Fibroblast of skin of right quadriceps (primary cell): ENCODE measurements around the gene ZKSCAN1.
"Not testable (repeated sequence)": the region's sequence is repeated elsewhere in the genome, so short reads cannot be mapped to it uniquely, and the experiment has no call there.

ENCODE experiments used
- DNase-seq: peaks from one replicate; pipeline ENCODE4 v3.0.0-alpha.2; 2013

Gene ZKSCAN1

DNA sequence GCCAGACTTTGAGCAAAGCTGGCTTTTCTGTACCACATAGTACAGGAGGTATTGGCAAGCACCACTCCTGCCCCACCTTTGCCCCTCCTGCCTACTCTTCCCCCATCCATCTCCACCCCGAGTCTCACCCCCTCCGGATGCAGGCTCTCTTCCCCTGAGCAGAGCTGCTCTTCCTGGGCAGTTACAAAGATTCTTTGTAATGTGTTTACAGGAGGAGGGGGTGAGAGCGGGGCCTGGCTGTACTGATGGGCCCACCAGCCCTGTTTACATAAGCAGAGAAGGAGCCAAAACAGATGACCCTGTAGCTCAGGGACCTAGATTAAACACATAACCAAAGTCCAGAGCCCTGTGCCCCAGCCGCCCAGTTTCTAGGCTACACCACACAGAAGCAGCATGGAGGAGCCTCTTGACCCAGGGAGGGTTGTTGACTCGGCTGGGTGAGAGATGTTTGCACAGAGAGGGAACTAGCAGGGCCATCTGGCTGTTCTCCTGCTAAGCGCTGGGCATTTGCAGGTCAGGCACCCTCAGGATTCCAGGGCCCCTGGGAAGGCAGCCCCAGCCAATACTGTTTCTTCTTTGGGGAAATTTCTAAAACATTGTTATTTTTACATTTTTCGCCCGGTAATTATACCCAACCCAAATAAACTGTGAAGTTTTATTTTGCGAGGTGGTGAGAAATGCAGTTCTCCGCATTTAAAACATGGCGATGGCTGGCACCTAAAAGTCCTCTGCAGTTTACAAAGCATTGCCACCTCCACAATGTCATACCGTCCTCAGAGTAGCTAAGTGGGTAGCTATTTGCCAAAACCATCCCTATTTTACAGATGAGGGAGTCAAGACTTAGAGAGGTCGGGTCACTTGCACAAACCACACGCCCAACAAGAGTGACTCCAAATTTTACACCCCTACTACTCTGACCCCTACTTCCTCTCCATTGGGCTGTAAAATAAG is 11.4 kb upstream of the ZKSCAN1 start:
- no peak for DNase-seq

DNA sequence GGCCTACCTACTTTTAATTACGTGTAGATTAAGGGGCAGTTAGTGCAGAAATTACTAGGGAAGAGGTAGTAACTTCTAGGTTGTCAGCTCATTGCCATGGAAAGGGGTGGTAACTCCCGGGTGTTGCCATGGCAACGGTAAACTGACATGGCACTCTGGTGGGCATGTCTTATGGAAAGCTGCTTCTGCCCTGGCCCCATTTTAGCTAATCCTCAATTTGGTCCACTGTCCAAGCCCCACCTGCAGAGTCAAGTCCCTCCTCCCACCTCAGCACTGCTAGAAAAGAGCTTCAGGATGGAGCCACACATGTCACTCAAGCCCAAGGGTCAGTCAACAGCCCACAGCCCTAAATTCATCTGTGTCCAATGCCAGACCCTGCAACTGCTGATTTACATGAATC is 7.5 kb upstream of the ZKSCAN1 start:
- DNase-seq = no peak

DNA sequence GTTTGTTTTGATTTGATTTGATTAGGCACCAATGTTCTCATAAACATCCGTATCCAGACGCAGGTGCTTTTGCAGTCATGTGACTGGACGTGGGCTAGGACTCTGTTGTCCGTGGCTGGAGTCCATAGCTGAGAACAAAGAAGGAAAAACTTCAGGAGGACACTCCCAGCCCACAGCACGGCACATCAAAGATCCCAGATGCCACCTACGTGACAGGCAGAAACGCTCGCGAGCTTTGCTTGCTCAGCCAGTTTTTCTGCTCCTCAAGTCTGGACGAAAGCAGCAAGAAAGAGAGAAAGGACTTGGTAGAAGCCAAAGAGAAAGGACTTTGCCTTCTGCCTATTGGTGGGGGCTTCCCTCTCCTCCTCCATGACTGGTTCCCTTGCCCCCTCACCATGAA is 6.9 kb upstream of the ZKSCAN1 start:
- DNase-seq = no peak

DNA sequence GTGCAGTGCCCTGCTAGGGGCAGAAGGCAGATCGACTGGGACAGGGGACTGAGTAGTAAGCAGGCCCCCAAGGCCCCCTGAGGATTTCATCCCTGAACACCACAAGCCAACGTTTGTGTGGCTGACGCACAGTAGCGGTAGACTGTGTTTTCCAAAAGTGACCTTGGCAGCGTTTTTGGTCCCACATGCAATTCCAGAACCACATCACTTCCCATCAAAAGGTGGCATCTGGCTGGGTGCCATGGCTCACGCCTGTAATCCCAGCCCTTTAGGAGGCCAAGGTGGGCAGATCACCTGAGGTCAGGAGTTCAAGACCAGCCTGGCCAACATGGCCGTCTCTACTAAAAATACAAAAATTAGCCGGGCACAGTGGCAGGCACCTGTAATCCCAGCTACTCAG is 5.4 kb upstream of the ZKSCAN1 start:
- not testable (repeated sequence) for DNase-seq

DNA sequence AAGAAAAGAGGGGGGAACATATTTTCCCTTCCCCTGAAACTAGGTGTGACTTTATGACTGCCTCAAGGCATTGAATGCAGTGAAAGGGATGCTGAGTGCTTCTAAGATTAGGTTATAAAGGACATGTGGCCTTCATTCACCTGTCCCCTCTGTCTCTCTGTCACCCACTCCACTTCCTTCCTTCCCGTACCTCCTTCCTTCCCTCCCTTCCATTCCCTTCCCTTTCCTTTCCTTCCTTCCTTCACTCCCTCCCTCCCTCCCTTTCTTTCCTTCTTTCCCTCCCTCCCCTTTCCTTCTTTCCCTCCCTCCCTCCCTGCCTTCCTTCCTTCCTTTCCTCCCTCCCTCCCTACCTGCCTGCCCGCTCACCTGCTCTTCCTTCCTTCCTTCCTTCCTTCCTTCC is 4.5 kb upstream of the ZKSCAN1 start:
- DNase-seq = no peak

DNA sequence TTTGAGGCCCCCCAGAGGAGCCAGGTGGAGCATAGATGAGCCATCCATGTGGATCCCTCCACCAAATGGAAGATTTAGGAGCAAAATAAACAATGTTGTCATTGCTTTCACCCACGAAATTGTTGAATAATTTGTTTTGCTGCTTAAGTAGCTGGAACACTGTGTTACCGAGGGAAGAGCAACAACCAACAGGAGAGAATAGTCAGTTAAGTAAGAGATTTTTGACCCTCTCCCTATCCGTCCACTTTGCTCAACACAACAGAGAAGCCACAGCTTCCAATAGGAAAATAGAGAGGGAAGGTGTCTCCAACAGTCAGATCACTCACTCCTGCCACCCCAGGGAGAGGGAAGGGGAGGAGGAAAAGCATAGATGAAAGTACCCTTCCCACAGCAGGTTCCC is 3.9 kb upstream of the ZKSCAN1 start:
- no peak for DNase-seq

DNA sequence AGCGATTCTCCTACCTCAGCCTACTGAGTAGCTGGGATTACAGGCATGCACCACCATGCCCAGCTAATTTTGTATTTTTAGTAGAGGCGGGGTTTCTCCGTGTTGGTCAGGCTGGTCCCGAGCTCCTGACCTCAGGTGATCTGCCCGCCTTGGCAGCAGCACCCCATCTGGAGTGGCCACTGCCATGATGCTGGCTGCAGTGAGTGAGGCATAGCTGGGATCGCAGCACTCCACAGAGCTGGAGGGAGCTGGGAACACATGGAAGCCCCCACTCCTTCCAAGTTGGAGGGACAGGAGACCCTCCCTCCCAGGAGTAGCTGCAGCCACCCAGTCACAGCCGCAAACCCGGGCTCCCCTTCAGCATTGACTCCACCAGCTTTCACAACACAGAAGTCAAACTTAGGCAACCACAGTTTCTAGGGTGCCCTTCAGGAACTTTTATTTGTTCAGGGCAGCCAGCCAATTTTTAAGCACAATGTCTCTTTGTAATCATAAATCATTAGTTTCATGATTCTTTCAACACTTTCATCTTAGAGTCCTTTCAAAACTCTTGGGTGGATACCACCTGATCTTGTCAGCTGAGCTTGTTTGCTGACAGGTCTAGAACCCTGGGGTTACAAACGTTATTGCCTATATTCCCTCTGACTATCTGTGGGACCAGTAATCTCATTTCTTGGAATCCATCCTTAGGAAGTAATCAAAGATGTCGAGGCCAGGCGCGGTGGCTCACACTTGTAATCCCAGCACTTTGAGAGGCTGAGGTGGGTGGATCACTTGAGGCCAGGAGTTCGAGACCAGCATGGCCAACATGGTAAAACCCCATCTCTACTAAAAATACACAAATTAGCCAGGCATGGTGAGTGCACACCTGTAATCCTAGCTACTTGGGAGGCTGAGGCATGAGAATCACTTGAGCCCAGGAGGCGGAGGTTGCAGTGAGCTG is 2.7 kb upstream of the ZKSCAN1 start:
- DNase-seq = not testable (repeated sequence)

DNA sequence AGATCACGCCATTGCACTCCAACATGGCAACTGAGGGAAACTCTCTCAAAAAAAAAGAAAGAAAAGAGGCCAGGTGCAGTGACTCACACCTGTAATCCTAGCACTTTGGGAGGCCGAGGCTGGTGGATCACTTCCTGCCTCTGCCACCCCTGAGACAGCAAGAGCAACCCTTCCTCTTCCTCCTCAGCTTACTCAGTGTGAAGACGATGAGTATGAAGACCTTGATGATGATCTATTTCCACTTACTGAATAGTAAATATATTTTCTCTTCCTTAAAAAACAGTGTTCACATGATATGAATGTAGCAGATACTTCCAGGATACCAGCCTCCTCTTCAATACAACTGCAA is 2.1 kb upstream of the ZKSCAN1 start:
- no peak for DNase-seq

DNA sequence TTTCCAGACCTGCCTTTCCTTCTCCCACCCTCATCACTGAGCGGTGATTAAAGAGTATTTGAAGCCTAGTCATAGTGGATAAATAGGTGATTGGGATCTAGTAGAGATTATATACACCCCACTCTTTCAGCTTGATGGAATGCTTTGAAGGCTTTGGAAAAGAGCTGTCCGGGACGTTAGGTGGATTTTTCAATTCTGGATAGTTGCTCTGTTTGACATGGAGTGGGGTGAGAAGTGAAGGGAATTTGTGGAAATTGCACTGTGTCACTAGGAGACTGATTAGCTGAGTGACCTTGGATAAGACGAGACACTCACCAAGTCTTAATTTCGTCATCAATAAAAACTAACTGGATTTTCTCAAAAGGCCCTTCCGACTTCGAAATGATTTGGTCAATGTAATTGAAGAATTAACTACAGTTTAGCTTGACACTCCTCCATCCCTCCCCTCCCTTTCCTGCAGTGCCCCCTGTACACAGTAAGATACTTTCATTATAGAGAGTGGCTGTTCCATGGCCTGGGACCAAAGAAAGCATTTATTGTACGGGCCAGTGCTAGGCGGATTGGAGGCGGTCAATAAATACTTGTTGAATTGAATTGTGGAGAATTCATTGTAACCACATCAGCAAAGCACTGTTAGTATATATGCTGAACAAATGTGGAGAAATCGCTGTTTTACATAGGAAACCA is 962 bp downstream of the ZKSCAN1 start:
- DNase-seq = no peak

DNA sequence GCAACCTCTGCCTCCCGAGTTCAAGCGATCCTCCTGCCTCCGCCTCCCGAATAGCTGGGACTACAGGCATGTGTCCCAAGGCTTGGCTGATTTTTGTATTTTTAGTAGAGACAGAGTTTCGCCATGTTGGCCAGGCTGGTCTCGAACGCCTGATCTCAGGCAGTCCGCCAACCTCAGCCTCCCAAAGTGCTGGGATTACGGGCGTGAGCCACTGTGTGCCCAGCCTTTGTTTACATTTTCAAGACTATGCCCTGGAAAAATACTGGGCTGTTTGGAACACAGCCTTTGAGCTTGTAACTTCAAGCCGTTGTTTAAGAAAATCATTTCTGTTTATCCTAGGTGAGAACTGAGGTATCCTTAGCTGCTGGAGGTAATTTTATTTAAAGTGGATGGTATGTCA is 1.9 kb downstream of the ZKSCAN1 start:
- no peak for DNase-seq

DNA sequence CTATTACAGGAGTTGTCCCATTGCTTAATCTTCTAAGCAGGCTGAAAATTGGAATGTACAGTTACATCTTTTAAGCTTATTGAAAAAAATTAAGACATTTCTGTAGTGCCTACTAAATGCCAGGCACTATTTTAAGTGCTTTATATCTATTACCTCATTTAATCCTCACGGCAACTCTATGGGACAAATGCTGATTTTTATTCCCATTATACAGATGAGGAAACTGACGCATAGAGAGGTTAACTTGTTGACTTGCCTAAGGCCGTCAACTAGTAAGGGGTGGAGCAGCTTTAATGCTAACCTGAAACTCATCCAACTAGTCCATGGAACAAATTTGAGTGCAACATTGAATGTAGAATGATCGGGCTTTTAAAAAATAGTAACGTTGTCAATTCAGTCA is 2.5 kb downstream of the ZKSCAN1 start:
- no peak for DNase-seq

DNA sequence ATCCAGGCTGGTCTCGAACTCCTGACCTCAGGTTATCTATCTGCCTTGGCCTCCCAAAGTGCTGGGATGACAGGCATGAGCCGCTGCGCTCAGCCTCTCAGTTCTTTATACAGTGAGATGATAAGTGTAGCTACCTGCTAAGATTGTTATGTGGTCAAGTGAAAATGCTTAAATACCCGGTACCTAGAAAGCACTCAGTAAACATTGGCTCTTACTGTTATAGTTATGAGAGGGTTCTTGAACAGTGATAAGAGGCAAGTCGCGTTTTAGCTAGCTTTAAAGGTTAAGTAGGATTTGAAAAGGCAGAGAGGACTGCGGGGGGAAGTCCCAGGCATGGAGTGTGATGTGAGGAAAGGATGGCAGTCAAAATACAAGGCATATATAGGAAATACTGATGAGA is 4.5 kb downstream of the ZKSCAN1 start:
- DNase-seq = no peak

DNA sequence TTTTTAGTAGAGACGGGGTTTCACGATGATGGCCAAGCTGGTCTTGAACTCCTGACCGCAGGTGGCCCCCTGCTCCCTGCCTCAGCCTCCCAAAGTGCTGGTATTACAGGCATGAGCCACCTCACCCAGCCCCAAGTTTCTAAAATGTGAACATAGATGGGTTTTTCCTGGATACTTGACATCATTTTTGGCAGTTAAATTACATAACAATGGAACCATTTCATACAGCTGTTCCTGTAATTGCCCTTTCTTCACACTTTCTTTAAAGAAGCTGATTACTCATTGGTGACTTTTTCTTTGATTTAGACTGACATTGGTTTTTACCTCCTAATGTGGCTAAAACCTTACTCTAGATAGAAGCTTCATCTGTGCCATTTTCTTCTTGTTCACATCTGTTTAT is 5.9 kb downstream of the ZKSCAN1 start:
- no peak for DNase-seq

DNA sequence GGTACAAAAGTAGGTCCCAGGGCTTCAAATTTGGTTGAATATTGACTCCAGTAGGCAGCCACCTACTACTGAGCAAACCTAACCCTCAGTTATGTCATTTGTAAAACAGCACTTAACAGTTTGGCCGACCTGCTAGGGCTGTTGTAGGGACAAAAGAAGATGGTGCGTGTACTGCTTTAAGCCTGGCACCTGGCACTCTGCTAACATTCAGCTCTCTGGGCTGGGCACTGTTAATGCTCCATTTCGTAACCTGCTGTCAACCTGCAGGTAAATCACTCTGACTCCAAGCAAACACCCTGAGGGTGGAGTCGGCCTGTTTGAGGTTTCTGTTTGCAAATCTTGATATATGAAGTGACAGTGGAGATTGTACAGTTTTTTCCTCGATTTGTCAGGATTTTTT is 7.2 kb downstream of the ZKSCAN1 start:
- DNase-seq = no peak

DNA sequence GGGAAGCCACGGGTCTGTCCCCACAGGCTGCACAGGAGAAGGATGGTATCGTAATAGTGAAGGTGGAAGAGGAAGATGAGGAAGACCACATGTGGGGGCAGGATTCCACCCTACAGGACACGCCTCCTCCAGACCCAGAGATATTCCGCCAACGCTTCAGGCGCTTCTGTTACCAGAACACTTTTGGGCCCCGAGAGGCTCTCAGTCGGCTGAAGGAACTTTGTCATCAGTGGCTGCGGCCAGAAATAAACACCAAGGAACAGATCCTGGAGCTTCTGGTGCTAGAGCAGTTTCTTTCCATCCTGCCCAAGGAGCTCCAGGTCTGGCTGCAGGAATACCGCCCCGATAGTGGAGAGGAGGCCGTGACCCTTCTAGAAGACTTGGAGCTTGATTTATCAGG is 8.1 kb downstream of the ZKSCAN1 start:
- DNase-seq = no peak

DNA sequence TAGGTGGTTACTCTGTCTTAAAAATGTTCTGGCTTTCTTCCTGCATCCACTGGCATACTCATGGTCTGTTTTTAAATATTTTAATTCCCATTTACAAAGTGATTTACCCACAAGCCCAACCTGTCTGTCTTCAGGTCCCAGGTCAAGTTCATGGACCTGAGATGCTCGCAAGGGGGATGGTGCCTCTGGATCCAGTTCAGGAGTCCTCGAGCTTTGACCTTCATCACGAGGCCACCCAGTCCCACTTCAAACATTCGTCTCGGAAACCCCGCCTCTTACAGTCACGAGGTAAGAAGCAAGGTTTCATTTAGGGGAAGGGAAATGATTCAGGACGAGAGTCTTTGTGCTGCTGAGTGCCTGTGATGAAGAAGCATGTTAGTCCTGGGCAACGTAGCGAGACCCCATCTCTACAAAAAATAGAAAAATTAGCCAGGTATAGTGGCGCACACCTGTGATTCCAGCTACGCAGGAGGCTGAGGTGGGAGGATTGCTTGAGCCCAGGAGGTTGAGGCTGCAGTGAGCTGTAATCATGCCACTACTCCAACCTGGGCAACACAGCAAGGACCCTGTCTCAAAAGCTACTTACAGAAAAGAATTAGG is 8.7 kb downstream of the ZKSCAN1 start:
- DNase-seq = no peak

DNA sequence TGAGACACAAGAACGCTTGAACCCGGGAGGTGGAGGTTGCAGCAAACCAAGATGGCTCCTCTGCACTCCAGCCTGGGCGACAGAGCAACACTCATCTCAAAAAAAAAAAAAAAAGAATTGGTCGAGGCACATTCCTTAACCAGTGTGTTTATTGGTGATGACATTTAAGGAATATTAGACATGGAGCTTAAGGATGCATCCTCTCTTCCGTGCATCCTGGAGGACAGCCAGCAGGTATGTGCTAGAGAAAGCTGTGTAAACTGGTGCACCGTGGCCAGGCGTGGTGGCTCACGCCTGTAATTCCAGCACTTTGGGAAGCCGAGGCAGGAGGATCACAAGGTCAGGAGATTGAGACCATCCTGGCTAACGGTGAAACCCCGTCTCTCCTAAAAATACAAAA is 11.8 kb downstream of the ZKSCAN1 start:
- DNase-seq = no peak

DNA sequence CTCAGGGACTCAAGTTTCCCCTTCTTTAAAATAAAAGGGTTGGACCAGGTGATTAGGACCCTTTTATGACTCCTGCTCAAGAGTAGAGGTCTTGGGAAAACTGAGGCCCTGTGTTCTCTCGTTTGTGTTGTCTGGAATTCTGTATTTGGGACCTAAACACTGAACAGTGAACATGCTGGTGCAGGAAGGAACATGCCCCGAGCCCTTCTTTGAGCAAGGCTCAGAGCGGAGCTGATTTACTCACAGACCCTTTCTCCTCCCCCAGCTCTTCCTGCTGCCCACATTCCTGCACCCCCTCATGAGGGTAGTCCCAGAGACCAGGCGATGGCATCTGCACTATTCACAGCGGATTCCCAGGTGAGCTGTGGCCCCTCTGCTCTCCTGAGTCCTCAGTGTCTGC is 14.2 kb downstream of the ZKSCAN1 start:
- DNase-seq = no peak

DNA sequence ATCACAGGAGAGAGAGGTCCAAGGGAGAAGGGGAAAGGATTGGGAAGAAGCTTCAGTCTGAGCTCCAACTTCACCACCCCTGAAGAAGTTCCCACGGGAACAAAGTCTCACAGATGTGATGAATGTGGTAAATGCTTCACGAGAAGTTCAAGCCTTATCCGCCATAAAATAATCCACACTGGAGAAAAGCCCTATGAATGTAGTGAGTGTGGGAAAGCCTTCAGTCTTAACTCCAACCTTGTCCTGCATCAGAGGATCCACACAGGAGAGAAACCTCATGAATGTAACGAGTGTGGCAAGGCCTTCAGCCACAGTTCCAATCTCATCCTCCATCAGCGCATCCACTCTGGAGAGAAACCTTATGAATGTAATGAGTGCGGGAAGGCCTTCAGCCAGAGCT is 18.1 kb downstream of the ZKSCAN1 start:
- no peak for DNase-seq

DNA sequence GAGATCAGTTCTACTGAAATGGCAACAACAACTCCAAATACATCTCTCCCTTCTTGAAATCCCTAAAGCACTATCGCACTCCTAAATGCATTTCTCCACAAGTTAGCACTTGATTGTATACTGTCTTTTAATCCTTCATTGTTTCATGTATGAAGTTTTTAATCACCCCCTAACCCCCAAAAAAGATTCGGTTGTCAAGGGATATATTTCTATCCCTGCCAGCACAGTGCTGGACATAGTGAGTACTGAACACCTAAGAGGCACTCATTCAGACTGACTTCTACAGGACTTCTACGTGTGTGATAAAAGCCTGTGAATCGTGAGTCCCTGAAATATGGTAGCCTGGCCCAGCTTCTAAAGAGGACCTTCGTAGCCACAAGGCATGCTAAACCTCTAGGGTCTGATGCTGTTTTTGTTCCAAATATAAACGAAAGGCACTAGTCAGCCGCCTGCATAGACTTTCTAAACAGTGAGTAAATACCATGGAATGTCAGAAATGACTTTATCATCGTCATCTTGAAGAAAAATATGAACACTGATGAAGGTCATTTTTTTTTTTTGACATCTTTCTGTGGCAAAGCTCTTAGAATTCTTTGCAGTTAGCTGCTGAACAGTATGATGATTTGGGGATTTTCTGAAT is 19.6 kb downstream of the ZKSCAN1 start:
- DNase-seq = no peak

DNA sequence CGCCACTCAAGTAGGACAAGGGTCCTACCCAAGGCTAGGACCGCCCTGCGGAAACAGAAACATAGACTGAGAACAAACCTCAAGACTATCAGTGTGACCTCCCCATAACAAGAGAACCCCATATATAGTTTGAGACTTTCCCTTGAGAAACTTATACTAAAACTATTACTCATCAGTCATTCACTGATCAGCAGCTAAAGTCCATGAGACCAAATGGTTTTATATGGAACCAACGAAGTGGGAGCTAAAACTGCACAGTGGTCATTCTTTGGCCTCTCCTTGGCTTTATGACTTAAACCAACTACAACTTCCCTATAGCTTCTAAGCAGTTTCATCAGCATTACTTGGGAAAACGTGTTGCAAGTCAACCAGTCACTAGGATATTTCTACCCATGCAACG is 20.5 kb downstream of the ZKSCAN1 start:
- DNase-seq = no peak

DNA sequence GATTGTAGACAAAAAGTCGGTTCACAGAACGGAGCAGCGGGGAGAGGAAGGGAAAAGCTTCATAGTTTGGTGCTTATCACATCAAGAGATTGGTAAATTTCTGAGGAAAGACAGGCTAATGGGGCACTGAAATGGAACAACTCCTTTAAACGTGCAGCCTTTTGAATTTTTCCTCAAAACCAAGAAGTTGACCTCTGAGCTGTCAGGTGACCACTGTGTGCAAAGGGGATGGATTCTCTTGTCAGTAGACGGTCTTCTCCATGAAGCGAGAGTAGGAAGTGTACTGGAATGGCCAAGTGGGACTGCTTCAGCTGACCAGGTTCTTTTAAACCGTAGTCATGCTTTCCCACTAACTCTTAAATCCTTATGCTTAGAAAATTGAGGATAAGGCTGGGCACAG is 22.9 kb downstream of the ZKSCAN1 start:
- DNase-seq = no peak

DNA sequence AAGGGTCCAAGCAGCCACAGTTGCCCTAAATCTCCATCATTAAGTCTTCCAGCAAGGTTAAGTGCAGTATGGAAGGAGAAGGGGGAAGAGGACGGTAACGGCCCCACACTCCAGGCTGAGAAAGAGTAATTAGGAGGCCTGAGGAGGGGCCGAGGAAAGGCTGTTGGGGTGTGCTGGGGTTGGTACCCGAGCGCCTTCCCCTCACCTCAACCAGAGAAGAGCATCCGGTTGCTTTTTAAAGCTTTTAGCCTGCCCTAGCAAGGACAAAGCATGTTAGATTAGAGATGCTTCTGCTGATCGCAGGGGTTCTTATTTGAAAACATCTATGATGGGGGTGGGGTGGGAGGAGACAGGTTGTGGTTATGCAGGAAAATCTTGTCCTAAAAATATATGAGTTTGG is 25.2 kb downstream of the ZKSCAN1 start:
- DNase-seq = no peak
